Testis (tissue), 3 donors: ENCODE data around the gene PAFAH2. TPM values are rescaled to one million over a fixed set of nuclear protein-coding genes. Genes with fewer than 3 reads are reported as not detected.
"Not testable (repeated sequence)": the region's sequence is repeated elsewhere in the genome, so short reads cannot be mapped to it uniquely, and the experiment has no call there.

Experiments used
- DNase-seq: peaks from one replicate; pipeline ENCODE4 v3.0.0-alpha.2; 2019
- H3K27ac ChIP-seq, 2 donors: fragments of 200-600 bp; sonication (generic); one replicate each; pipeline ENCODE4 v1.5.1; 2019
- H3K27me3 ChIP-seq: fragments of 200-600 bp; sonication (generic); one replicate; pipeline ENCODE4 v1.5.1; 2019
- H3K36me3 ChIP-seq: fragments of 200-600 bp; sonication (generic); one replicate; pipeline ENCODE4 v1.5.1; 2017; ENCODE audit warnings: low read depth; ENCODE audit errors: missing control alignments
- H3K4me1 ChIP-seq: fragments of 200-600 bp; sonication (generic); one replicate; pipeline ENCODE4 v1.5.1; 2019
- H3K4me3 ChIP-seq, 2 donors: fragments of 200-600 bp; sonication (generic); one replicate each; pipeline ENCODE4 v1.5.1; 2017 to 2019
- H3K9me3 ChIP-seq: fragments of 200-600 bp; sonication (generic); one replicate; pipeline ENCODE4 v1.5.1; 2017
- POLR2A ChIP-seq: fragments of 450-650 bp; IDR thresholded peaks from one replicate; pipeline ENCODE4 v1.6.1; 2017; ENCODE audit warnings: antibody characterized with exemption, mild to moderate bottlenecking, moderate library complexity
- WGBS, 2 donors: methylation state at CpG; one replicate each; pipeline ENCODE4 v1.1.5; 2018; 5-methylcytosine and 5-hydroxymethylcytosine counted together
- intact Hi-C: fragments of 100-400 bp; cut with DNase I; formaldehyde crosslinking; loops from one replicate; pipeline ENCODE4 v1.15.1; 2023; ENCODE audit warnings: low total_unique reads
- polyA plus RNA-seq: library from polyadenylated mRNA; stranded (reverse); fragments of 350-450 nt; fragmentation: Illumina TruSeq; extraction: RNeasy Lipid Tissue Mini Kit (QIAGEN cat#74804); gene quantifications from one replicate; pipeline ENCODE4 v1.2.3, GENCODE V29; 2014; ENCODE audit warnings: low read depth, low replicate concordance; ENCODE audit not compliant: insufficient read depth
- total RNA-seq, 2 donors: library from RNA; depleted of rRNA; stranded (reverse); fragments of >200 nt; gene quantifications; one replicate each; pipeline ENCODE4 v1.2.3, GENCODE V29; 2016
- TF ChIP-seq, protein P1 (sequence below), 3 experiments: fragments of 450-650 bp in 2 of 3; fragments of 200-600 bp in 1 of 3; sonication (generic) in 1 of 3; IDR thresholded peaks; one replicate each; pipeline ENCODE4 v1.5.1; 2016 to 2019; ENCODE audit warnings: antibody characterized with exemption in 3 of 3, mild to moderate bottlenecking in 2 of 3, moderate library complexity in 1 of 3

Gene PAFAH2
- total and polyA plus RNA-seq, 3 donors from 2014 or later = 14.5 to 24.1 (median 18.9) TPM

DNA sequence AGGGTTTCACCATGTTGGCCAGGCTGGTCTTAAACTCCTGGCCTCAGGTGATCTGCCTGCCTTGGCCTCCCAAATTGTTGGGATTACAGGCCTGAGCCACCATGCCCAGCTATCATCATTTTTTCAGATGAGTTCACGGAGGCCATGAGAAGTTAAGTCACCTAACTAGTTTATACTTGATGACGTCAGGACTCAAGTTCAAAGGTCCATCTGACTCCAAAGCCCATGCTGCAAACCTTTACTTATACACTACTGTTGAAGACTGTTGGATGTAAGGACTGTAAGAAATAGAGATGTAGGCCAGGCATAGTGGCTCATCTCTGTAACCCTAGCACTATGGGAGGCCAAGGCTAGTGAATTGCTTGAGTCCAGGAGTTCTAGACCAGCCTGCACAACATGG, 50.8 kb downstream of the PAFAH2 start:
- no peaks in the 10 kb centered on the region for H3K36me3 ChIP-seq
- TF ChIP-seq, protein P1, sequence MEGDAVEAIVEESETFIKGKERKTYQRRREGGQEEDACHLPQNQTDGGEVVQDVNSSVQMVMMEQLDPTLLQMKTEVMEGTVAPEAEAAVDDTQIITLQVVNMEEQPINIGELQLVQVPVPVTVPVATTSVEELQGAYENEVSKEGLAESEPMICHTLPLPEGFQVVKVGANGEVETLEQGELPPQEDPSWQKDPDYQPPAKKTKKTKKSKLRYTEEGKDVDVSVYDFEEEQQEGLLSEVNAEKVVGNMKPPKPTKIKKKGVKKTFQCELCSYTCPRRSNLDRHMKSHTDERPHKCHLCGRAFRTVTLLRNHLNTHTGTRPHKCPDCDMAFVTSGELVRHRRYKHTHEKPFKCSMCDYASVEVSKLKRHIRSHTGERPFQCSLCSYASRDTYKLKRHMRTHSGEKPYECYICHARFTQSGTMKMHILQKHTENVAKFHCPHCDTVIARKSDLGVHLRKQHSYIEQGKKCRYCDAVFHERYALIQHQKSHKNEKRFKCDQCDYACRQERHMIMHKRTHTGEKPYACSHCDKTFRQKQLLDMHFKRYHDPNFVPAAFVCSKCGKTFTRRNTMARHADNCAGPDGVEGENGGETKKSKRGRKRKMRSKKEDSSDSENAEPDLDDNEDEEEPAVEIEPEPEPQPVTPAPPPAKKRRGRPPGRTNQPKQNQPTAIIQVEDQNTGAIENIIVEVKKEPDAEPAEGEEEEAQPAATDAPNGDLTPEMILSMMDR (IDR thresholded peaks at IDR 0.05) = no peak
- TF ChIP-seq POLR2A = no peak
- no peaks in the 10 kb centered on the region for H3K27me3 ChIP-seq
- 88 to 92% methylated on average over 2 of the region's 2 CpGs for WGBS, 2 donors
- H3K27ac ChIP-seq = no peak overlapping the region
- no peak for DNase-seq
- no peaks in the 10 kb centered on the region for H3K4me1 ChIP-seq
- intact Hi-C loops = no loop called here
- H3K4me3 ChIP-seq = no peak overlapping the region
- H3K9me3 ChIP-seq = no peaks in the 10 kb centered on the region

DNA sequence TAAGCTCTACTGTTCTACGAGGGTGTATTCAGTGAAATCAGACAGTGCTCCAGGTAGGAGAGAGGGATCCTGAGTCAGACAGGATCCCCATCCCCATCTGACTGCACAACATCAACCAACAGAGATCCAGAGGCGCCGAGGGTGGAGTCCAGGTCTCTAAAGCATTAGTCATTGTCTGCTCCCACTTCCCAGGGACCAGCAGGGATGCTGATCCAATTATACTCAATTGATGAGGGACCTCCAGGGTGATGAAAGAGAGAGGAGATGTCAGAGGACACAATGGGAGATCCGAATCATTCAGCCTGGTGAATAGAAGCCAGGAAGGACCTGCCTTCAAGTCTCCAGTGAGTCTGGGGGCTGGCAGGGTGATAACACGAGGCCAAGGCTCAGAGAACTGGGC, 52.1 kb downstream of the PAFAH2 start:
- no peaks in the 10 kb centered on the region for H3K36me3 ChIP-seq
- intact Hi-C loops = no loop called here
- no peaks in the 10 kb centered on the region for H3K9me3 ChIP-seq
- H3K4me3 ChIP-seq = no peak overlapping the region
- TF ChIP-seq POLR2A = no peak
- TF ChIP-seq, protein P1 (IDR thresholded peaks at IDR 0.05) = no peak
- no peak overlapping the region for H3K27ac ChIP-seq
- WGBS, 2 donors = 96 to 97% methylated on average over 5 of the region's 5 CpGs
- no peak for DNase-seq
- no peaks in the 10 kb centered on the region for H3K27me3 ChIP-seq
- no peaks in the 10 kb centered on the region for H3K4me1 ChIP-seq

DNA sequence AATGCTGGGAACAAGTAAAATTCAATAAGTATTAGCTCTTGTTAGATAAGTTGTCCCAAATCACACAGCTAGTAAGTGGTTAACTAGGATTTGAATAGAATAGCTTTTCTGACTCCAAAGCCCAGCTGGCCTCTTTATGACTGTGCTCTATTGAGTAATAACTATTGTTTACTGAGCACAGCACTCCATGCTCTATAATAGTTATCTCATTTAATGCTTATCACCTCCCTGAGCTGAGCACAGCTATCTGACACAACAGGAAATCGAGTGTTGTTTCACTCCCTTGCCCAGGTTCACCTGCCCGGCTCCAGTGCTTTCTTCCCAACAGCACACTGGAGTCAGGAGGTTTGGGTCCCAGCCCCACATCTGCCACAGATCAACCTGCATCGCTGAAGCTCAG, 52.9 kb downstream of the PAFAH2 start:
- Histone ChIP-seq H3K27ac (no peak overlapping the region), H3K27me3 (no peaks in the 10 kb centered on the region), H3K36me3 (no peaks in the 10 kb centered on the region), H3K9me3 (no peaks in the 10 kb centered on the region), H3K4me3 (no peak overlapping the region), H3K4me1 (no peaks in the 10 kb centered on the region)
- DNase-seq = no peak
- 80 to 92% methylated on average over 3 of the region's 3 CpGs for WGBS, 2 donors
- intact Hi-C loops = no loop called here
- TF ChIP-seq, protein P1 (IDR thresholded peaks at IDR 0.05) = no peak
- no peak for TF ChIP-seq POLR2A

DNA sequence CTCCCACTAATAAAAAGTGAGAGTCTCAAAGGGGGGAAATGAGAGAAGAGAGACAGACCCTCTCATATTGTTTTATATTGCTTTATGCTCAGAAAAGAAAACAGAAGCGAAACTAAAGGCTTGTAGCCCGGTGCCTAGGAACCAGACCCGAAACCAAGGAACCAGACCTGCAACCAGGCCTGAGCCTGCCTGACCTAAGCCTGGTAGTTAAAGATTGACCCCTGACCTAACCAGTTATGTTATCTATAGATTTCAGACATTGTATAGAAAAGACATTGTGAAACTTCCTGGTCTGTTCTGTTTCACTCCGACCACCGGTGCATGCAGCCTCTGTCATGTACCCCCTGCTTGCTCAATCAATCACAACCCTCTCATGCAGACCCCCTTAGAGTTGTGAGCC, 54.4 kb downstream of the PAFAH2 start:
- H3K4me3 ChIP-seq, intact Hi-C loops, H3K27ac ChIP-seq, H3K9me3 ChIP-seq, H3K27me3 ChIP-seq, DNase-seq, H3K4me1 ChIP-seq, H3K36me3 ChIP-seq: not testable (repeated sequence)
- 92 to 94% methylated on average over 5 of the region's 5 CpGs for WGBS, 2 donors

DNA sequence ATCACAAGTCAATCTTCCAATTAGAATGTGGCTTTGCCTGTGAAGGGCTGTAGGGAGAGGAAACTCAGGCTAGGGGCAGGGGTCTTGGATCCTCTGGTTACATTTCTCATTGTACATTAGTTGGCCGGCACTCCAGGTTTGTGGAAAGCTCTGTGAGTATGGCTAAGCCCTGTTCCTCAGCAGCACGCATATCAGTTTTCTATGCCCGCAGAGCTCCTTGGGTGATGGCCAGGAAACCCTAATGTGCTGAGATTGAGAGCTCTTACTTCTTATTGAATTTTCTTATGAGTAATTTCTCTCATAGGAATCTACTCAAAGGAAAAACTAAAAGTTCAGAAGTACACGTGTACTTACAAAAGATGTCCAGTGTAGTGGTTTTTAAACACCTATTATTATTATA, 60.9 kb downstream of the PAFAH2 start:
- intact Hi-C loops = no loop called here
- 75 to 82% methylated on average over 4 of the region's 4 CpGs for WGBS, 2 donors
- no peak overlapping the region for H3K4me3 ChIP-seq
- no peak for TF ChIP-seq POLR2A
- TF ChIP-seq, protein P1 (IDR thresholded peaks at IDR 0.05) = no peak
- no peak for DNase-seq
- H3K36me3 ChIP-seq = no peaks in the 10 kb centered on the region
- H3K4me1 ChIP-seq = no peaks in the 10 kb centered on the region
- no peak overlapping the region for H3K27ac ChIP-seq
- no peaks in the 10 kb centered on the region for H3K27me3 ChIP-seq
- no peaks in the 10 kb centered on the region for H3K9me3 ChIP-seq
